Nephron (organoid): Measurements from ENCODE around the gene SLC19A2.

Source experiments
- H3K27ac Mint-ChIP-seq, 3 experiments: 2 replicates each; pipeline ENCODE4 v1.8.0; 2020; ENCODE audit warnings: mixed read lengths in 3 of 3, mild to moderate bottlenecking in 2 of 3, moderate library complexity in 1 of 3
- H3K27me3 Mint-ChIP-seq: 2 replicates; pipeline ENCODE4 v1.8.0; 2021; ENCODE audit warnings: low read depth, mild to moderate bottlenecking, moderate library complexity, mixed read lengths
- H3K36me3 Mint-ChIP-seq: 2 replicates; pipeline ENCODE4 v1.8.0; 2020; ENCODE audit warnings: low read depth, mixed read lengths
- H3K4me1 Mint-ChIP-seq: 2 replicates; pipeline ENCODE4 v1.8.0; 2020; ENCODE audit warnings: mixed read lengths
- H3K4me3 Mint-ChIP-seq, 3 experiments: 2 replicates each; pipeline ENCODE4 v1.8.0; 2020; ENCODE audit warnings: mild to moderate bottlenecking in 3 of 3, mixed read lengths in 3 of 3, moderate library complexity in 2 of 3
- H3K9me3 Mint-ChIP-seq: 2 replicates; pipeline ENCODE4 v1.8.0; 2020; ENCODE audit warnings: mixed read lengths
- TF ChIP-seq, protein P1 (sequence below), 3 experiments: fragments of 200-600 bp; sonication (generic); IDR thresholded peaks; one replicate each; pipeline ENCODE4 v1.5.0; 2021; ENCODE audit warnings: antibody characterized with exemption in 3 of 3; ENCODE audit not compliant: unreplicated experiment in 3 of 3

Gene SLC19A2

DNA sequence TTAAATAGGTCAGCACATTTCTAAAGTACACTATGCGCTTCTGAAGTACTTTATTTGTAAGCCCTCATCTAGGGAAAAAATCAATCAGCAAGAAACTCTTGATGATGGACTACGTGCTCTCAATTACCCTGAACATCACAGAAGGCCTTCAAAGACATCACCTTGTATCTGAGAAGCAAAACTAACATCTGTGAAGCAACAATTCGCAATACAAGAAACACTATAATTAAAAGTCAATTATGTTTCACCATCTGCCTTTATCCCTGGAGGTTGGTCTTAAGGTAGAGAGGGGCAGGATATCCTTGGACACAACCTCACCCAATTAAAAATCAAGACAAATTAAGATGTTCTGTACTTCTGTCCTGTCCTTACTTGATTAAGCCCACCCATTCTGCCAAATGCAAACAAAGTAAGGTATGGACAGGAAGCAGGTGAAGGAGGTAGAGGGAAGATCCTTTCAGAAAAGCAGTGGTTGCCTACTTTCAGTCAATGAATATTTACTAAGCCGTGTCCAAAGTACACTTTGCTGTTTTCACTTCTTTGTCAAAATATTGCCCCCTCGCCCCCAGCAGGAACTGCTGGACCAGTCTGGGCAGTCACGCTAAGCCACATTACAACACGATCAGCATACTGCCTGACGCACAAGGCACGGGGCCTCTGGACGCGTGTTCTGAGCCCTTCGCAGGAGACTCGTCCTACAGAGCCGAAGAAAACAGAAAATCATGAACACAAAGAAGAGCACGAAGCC is 887 bp downstream of the SLC19A2 start:
- H3K4me1 Mint-ChIP-seq: peaks cover 50% of the 10 kb centered on the region
- H3K4me3 Mint-ChIP-seq: peak overlapping the region; percentile 92 to 96 (median 93)
- no peaks in the 10 kb centered on the region for H3K27me3 Mint-ChIP-seq
- H3K9me3 Mint-ChIP-seq: no peaks in the 10 kb centered on the region
- TF ChIP-seq, protein P1, sequence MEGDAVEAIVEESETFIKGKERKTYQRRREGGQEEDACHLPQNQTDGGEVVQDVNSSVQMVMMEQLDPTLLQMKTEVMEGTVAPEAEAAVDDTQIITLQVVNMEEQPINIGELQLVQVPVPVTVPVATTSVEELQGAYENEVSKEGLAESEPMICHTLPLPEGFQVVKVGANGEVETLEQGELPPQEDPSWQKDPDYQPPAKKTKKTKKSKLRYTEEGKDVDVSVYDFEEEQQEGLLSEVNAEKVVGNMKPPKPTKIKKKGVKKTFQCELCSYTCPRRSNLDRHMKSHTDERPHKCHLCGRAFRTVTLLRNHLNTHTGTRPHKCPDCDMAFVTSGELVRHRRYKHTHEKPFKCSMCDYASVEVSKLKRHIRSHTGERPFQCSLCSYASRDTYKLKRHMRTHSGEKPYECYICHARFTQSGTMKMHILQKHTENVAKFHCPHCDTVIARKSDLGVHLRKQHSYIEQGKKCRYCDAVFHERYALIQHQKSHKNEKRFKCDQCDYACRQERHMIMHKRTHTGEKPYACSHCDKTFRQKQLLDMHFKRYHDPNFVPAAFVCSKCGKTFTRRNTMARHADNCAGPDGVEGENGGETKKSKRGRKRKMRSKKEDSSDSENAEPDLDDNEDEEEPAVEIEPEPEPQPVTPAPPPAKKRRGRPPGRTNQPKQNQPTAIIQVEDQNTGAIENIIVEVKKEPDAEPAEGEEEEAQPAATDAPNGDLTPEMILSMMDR (IDR thresholded peaks at IDR 0.05; ENCODE audit: unreplicated experiment in 3 of 3): no peak
- no peaks in the 10 kb centered on the region for H3K36me3 Mint-ChIP-seq
- H3K27ac Mint-ChIP-seq: peak overlapping the region; percentile 96 to 99 (median 97)

DNA sequence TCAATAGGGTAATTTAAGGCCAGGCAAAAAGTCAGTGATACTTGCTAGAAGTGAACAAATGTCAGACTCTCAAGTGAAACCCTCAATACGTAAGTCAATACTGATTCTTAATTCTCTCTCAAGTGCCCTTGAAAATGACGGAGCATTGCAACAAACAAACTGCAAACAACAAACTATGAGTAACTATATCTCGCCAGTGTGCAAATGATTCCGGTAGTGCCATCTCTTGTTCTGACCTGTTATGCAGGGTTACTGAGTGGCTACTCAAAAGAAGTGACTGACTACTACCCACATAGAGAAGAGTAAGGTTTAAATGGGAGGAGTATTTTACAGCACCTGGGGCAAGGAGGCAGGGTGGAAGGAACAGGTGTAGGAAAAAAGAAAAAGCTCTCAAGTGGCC is 1.6 kb downstream of the SLC19A2 start:
- TF ChIP-seq, protein P1 (IDR thresholded peaks at IDR 0.05; ENCODE audit: unreplicated experiment in 3 of 3): no peak
- peaks cover 50% of the 10 kb centered on the region for H3K4me1 Mint-ChIP-seq
- no peaks in the 10 kb centered on the region for H3K9me3 Mint-ChIP-seq
- no peaks in the 10 kb centered on the region for H3K27me3 Mint-ChIP-seq
- H3K4me3 Mint-ChIP-seq: peak overlapping the region; percentile 92 to 96 (median 93)
- peak overlapping the region; percentile 96 to 99 (median 97) for H3K27ac Mint-ChIP-seq
- H3K36me3 Mint-ChIP-seq: no peaks in the 10 kb centered on the region

DNA sequence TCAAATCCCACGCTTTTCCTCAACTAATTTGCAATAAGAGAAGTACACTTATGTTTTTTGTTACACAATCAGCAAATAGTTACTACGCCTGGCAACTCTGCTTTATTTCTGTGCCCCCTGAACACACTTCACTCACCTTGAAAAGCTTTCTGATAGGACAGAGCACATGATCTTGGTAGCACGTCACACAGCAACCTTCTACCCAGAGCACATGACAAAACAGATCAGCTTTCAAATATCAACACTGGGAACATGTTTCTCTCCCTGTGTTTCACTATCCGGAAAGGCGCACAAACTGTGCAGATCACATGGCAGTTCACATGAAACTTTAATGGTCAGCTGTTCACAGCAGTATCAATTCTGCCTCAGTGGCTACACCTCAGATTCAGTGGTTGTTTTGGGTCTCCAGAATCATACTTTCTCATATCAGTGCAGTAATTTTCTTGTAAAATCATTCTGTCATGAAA is 2.2 kb downstream of the SLC19A2 start:
- Mint-ChIP-seq H3K36me3 (no peaks in the 10 kb centered on the region), H3K27ac (peak overlapping the region; percentile 96 to 99 (median 97)), H3K27me3 (no peaks in the 10 kb centered on the region), H3K4me1 (peaks cover 50% of the 10 kb centered on the region), H3K9me3 (no peaks in the 10 kb centered on the region), H3K4me3 (peak overlapping the region; percentile 92 to 96 (median 93))
- TF ChIP-seq, protein P1 (IDR thresholded peaks at IDR 0.05; ENCODE audit: unreplicated experiment in 3 of 3): no peak

DNA sequence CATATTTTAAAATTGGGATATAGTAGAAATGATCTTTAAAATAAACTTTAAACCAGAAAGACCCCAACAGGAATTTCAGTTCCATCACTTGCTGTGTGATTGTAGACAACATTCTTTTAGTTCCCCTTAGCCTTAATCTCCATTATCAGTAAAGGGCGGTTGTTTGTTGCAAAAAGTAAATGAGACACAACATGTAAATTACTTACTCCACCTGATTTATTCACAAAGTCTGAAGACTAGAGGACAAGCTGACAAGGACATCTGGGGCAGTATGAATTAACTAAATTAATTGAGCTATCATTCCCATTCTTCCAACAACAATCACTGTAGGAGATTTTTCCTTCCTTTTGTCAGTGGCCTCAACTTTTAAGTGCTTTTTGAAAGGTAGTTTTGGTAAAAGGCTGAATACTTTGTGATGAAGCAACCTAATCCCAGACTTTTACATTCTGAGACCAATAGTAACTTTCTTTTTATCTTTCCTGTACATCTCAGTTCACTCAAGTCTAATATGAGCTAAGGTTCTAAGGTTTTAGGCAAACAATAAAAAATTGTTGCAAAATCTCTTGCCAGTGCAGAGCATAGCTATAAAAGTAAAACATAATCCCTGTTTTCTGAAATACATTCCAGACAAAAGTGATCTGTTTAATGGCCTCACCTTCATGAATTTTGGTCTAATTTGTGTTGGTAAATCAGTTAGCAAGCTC is 6.2 kb downstream of the SLC19A2 start:
- no peaks in the 10 kb centered on the region for H3K9me3 Mint-ChIP-seq

DNA sequence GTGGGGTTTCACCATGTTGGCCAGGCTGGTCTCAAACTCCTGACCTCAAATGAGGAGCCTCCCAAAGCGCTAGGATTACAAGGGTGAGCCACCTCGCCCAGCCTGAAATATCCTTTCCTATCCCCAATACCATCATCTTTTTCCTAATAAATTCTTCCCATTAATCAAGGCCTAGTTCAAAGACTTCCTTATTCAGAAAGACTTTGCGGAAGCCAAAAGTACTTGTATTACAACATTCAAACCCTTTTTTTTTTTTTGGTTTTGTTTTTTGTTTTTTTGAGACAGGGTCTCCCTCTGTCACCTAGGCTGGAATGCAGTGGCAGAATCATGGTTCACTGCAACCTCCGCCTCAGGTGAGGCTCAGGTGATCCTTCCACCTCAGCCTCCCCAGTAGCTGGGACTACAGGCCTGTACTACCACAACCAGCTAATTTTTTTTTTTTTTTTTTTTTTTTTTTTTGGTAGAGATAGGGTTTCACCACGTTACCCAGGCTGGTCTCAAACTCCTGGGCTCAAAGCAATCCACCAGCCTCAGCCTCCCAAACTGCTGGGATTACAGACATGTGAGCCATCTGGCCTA is 7.6 kb downstream of the SLC19A2 start:
- TF ChIP-seq, protein P1 (IDR thresholded peaks at IDR 0.05; ENCODE audit: unreplicated experiment in 3 of 3): no peak
- H3K27ac Mint-ChIP-seq: no peak overlapping the region
- H3K4me1 Mint-ChIP-seq: peaks cover 9% of the 10 kb centered on the region
- no peaks in the 10 kb centered on the region for H3K27me3 Mint-ChIP-seq
- H3K9me3 Mint-ChIP-seq: no peaks in the 10 kb centered on the region
- no peak overlapping the region for H3K4me3 Mint-ChIP-seq
- peaks cover 10% of the 10 kb centered on the region for H3K36me3 Mint-ChIP-seq

More for the DNA sequence above, 6.2 kb downstream of the SLC19A2 start:
- Mint-ChIP-seq H3K4me3 (no peak overlapping the region), H3K27ac (no peak overlapping the region), H3K36me3 (peaks cover 10% of the 10 kb centered on the region), H3K4me1 (peaks cover 22% of the 10 kb centered on the region), H3K27me3 (no peaks in the 10 kb centered on the region)
- TF ChIP-seq, protein P1 (IDR thresholded peaks at IDR 0.05; ENCODE audit: unreplicated experiment in 3 of 3): no peak
